Raji (cell line): Measurements from ENCODE around the gene C10orf71.

Experiments used
- POLR2A ChIP-seq: IDR thresholded peaks from 2 replicates; pipeline ENCODE4 v1.6.1; 2011; ENCODE audit warnings: low read depth, low read length, control low read depth; ENCODE audit not compliant: insufficient read depth

The C10orf71 gene

DNA sequence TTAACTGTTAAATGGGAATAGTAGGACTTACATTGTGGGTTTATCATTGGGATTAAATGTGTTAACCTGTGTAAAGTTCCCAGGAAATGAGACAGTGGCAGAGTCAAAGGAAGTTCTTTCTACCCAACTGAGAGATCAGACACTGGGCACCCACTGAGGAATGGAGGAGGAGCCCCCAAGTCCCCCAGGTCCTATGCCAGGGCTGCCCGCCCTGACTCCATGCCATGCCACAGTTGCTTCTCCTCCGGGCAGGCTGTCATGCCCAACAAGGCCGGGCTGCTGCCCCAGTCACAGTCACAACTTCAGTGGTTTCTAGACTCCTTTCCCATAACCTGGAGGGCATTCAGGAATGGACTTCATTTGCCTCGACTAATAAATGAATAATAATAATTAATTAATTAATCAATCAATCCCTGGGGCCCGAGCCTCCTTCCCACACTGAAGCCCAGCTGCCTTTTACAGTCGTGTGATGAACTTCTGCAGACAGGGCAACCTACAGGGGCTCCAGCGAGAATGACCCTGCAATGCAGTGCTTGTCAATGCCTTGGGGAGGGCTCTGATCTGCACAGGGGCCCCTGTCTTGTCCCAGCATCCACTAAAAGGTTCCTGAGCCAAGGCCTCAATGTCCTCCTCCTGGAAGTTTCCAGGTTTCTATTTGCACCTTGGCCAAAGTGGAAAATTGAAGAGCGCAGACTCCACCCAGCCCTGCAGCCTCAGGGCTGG lies 64.5 kb downstream of the C10orf71 start:
- TF ChIP-seq POLR2A, result no peak

- no peak for TF ChIP-seq POLR2A
These were observed 65.1 kb downstream of the C10orf71 start for GRCh38 chr10:49364051-49364450.

- TF ChIP-seq POLR2A, result no peak
These were observed 65.8 kb downstream of the C10orf71 start for GRCh38 chr10:49364747-49365146.

DNA sequence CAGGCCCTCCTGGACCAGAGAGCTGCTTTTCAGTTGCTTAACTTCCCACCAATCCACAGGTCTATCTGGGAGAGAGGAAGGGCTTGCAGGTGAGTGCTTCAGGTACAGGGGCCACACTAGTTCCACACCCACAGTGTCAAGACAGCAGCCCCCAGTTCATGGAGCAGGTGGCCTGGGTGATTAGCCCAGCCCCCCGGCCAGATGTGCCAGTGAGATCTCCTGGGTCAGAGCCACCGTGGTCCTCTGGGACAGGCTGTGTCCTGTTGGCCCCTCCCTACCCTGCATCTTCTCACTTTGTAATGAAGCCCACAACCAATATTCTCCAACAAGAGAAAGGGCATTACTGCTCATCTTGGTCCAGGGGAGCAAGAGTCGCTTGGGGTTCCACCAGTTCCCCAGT lies 66.3 kb downstream of the C10orf71 start:
- no peak for TF ChIP-seq POLR2A

DNA sequence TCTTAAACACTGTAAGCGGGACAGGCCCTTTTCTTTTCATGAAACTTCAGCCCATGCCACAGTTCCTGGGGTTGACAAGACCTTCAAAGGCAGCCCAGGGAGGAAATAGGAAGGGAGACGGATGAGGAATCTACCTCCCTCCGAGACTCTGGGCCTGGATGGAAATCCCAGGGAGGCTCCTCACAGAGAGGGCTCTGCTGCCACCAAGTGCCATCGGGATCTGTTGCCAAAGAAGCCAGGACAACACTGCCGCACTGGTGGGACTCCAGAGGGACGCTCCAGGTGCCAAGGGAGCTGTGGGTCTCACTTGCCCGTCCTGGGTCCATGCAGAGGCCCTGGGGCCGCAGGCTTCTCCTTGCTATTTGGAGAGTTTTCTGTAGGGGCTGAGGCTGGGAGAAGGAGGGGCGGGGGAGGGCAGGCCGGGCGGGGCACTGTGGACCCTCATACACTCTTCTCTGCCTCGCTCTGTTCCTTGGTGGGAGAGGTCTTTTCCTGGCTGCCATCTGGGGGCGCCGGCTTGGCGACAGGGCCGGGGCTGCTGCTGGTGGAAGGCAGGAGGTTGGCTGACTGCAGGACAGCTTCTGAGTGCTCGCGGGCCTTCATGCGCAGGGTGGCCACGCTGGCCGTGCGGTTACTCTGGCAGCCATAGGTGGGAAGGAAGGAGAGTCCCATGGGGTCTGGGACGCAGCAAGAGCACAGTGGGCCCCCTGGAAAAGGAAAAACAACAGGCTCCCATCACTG lies 66.9 kb downstream of the C10orf71 start:
- TF ChIP-seq POLR2A, result no peak

GRCh38 chr10:49366460-49366859 lies 67.5 kb downstream of the C10orf71 start:
- no peak for TF ChIP-seq POLR2A

- TF ChIP-seq POLR2A, result no peak
These were observed 68.6 kb downstream of the C10orf71 start for GRCh38 chr10:49367600-49367999.

- no peak for TF ChIP-seq POLR2A
These were observed 69.3 kb downstream of the C10orf71 start for GRCh38 chr10:49368256-49368655.

- TF ChIP-seq POLR2A, result no peak
These were observed 70.5 kb downstream of the C10orf71 start for GRCh38 chr10:49369216-49370162.

- no peak for TF ChIP-seq POLR2A
These were observed 71.5 kb downstream of the C10orf71 start for GRCh38 chr10:49370326-49371100.

DNA sequence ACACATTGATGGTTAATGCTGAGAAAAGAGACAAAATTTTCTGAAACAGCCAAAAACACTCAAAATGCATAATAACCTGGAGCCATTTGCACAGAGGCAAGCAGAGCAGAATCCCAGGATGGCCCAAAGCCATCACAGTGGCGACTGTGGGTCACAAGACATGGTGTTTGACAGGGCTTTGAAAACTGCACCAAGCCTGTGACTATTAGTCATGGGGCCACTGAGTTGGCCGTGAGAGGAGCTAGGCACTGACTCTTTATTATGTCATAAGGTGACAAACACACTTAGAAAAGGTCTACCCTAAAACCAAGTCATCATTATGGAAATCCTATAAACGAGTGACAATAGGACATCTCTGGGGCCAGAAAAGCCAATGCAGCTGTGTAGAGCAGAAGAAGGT lies 73.0 kb downstream of the C10orf71 start:
- no peak for TF ChIP-seq POLR2A

DNA sequence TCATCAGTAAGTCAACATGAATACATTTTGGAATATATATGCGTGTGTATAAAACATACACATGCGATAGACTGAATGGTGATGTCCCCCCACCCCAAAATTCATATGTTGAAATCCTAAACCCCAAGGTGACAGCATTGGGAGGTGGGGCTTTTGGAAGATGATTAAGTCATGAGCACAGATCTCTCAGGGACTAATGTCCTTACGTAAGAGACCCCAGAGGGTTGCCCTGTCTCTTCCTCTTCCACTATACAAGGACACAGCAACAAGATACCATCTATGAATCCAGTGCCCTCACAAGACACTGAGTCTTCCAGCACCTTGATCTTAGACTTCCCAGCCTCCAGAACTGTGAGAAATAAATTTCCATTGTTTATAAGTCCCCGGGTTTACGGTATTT lies 74.4 kb downstream of the C10orf71 start:
- TF ChIP-seq POLR2A, result no peak

GRCh38 chr10:49374740-49375139 lies 75.8 kb downstream of the C10orf71 start:
- no peak for TF ChIP-seq POLR2A

DNA sequence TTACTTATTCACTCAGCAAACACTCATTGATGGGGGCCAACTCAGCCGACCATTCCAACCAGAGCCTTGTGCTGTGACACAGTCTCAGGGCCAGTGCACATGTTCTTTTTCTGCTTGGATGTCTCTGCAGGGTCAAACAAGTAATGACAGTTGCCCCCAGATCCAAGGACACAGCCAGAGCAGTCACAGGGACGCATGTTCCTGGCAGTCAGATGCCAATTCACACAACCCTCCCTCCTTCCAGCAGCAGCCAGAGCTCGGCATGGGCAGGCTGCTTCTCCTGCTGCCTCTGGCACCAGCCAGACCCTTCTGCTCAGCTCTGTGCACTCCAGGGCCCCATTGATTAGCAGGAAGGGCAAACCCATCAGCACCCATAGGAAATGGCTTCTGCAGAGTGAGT lies 76.6 kb downstream of the C10orf71 start:
- TF ChIP-seq POLR2A, result no peak
